A673 (cell line): Measurements from ENCODE around the gene KIDINS220. TPM values are rescaled to one million over a fixed set of nuclear protein-coding genes. Genes with fewer than 3 reads are reported as not detected.

Experiments
- BruUV-seq: library from RNA; stranded (reverse); fragments of 400-500 nt; replicated peaks from 2 replicates; lab custom pipeline; 2021; lab: Mats Ljungman, UMichigan
- CTCF ChIA-PET: fragments of 300-600 bp; sonication (Branson Sonifier 250); formaldehyde crosslinking; loops from one replicate; lab custom pipeline; 2022; ENCODE audit warnings: antibody characterized with exemption; lab: Charles Lee
- POLR2A ChIA-PET: fragments of 300-600 bp; sonication (Branson Sonifier 250); formaldehyde crosslinking; loops from one replicate; lab custom pipeline; 2022; ENCODE audit warnings: antibody characterized with exemption; ENCODE audit not compliant: low non-redundant PET; lab: Charles Lee
- DNase-seq: peaks from one replicate; pipeline ENCODE4 v3.0.0-alpha.2; 2015; ENCODE audit warnings: low spot score
- H3K27ac ChIP-seq: fragments of 200-600 bp; sonication (generic); 2 replicates; pipeline ENCODE4 v1.5.1; 2016; ENCODE audit warnings: mixed run types, low read depth, mild to moderate bottlenecking, mixed read lengths, antibody characterized with exemption, low read length; ENCODE audit not compliant: poor library complexity, severe bottlenecking
- H3K27me3 ChIP-seq: fragments of 200-600 bp; sonication (generic); replicated peaks from 2 replicates; pipeline ENCODE4 v1.6.1; 2017; ENCODE audit warnings: mixed run types, low read depth, mild to moderate bottlenecking, mixed read lengths, antibody characterized with exemption, low read length; ENCODE audit not compliant: insufficient read depth, poor library complexity
- H3K36me3 ChIP-seq: fragments of 200-600 bp; sonication (generic); 2 replicates; pipeline ENCODE4 v1.6.1; 2016; ENCODE audit warnings: mixed run types, mild to moderate bottlenecking, mixed read lengths, antibody characterized with exemption, low read length; ENCODE audit not compliant: insufficient read depth, poor library complexity, severe bottlenecking
- H3K4me1 ChIP-seq: fragments of 200-600 bp; sonication (generic); 2 replicates; pipeline ENCODE4 v1.6.1; 2017; ENCODE audit warnings: mixed run types, mild to moderate bottlenecking, mixed read lengths, antibody characterized with exemption, low read length; ENCODE audit not compliant: insufficient read depth, poor library complexity, severe bottlenecking
- H3K4me3 ChIP-seq: fragments of 200-600 bp; sonication (generic); 2 replicates; pipeline ENCODE4 v1.5.1; 2016; ENCODE audit warnings: low read depth, mixed run types, mild to moderate bottlenecking, mixed read lengths, low read length; ENCODE audit not compliant: poor library complexity, severe bottlenecking
- H3K9me3 ChIP-seq: fragments of 200-600 bp; sonication (generic); 2 replicates; pipeline ENCODE4 v1.6.1; 2016; ENCODE audit warnings: mixed run types, low read depth, mild to moderate bottlenecking, mixed read lengths, antibody characterized with exemption, low read length; ENCODE audit not compliant: poor library complexity, severe bottlenecking
- CTCF ChIP-seq: fragments of 300-800, 200-600 bp; sonication (generic); conservative IDR thresholded peaks from 2 replicates; pipeline ENCODE4 v1.5.1; 2017; ENCODE audit warnings: low read depth, mild to moderate bottlenecking, antibody characterized with exemption, low read length, moderate library complexity, mixed read lengths
- EZH2 ChIP-seq: fragments of 200-600 bp; sonication (generic); IDR thresholded peaks from 2 replicates; pipeline ENCODE4 v1.6.1; 2017; ENCODE audit warnings: borderline replicate concordance, low read depth, mild to moderate bottlenecking, mixed read lengths, antibody characterized with exemption, low read length; ENCODE audit not compliant: poor library complexity, severe bottlenecking
- intact Hi-C: fragments of 100-400 bp; cut with micrococcal nuclease; formaldehyde crosslinking; loops from one replicate; pipeline ENCODE4 v1.10.0; 2022; ENCODE audit not compliant: unreplicated experiment
- total RNA-seq: library from RNA; stranded (reverse); gene quantifications from 2 replicates; pipeline ENCODE4 v1.2.3, GENCODE V29; 2021

KIDINS220 gene
- total RNA-seq, 1 experiment from 2014 or later, result 46.4 TPM

- Histone ChIP-seq H3K36me3 (no peaks in the 10 kb centered on the region), H3K4me3 (no peak overlapping the region), H3K4me1 (peaks cover 9% of the 10 kb centered on the region), H3K27ac (no peak overlapping the region), H3K27me3 (no peaks in the 10 kb centered on the region), H3K9me3 (no peaks in the 10 kb centered on the region)
- BruUV-seq, result no TSS peak
- ChIA-PET POLR2A (no interaction called here), CTCF (no interaction called here)
- intact Hi-C loops, result no loop called here
- TF ChIP-seq CTCF (no peak), EZH2 (no peak)
- DNase-seq, result no peak
These were observed 3.2 kb upstream of the KIDINS220 start for GRCh38 chr2:8840475-8841091.

GRCh38 chr2:8839189-8839965 is 2.0 kb upstream of the KIDINS220 start:
- intact Hi-C loops, result no loop called here
- BruUV-seq, result no TSS peak
- Histone ChIP-seq H3K27ac (no peak overlapping the region), H3K9me3 (no peaks in the 10 kb centered on the region), H3K36me3 (no peaks in the 10 kb centered on the region), H3K4me1 (peaks cover 10% of the 10 kb centered on the region), H3K27me3 (no peaks in the 10 kb centered on the region), H3K4me3 (no peak overlapping the region)
- CTCF ChIA-PET, result interaction anchor here (0.6 kb wide), 1 partner anchor 11 kb away, joined by 9 read pairs; no protein-coding TSS in a partner anchor
- POLR2A ChIA-PET, result interaction anchor here (0.5 to 0.6 kb wide), 2 partner anchors 164 to 190 kb away, joined by 3 read pairs; partner anchors contain the start of gene MBOAT2
- DNase-seq, result no peak
- no peak for TF ChIP-seq CTCF
- no peak for TF ChIP-seq EZH2

- no peak for DNase-seq
- no TSS peak for BruUV-seq
- POLR2A ChIA-PET, result no interaction called here
- CTCF ChIA-PET, result no interaction called here
- Histone ChIP-seq H3K36me3 (no peaks in the 10 kb centered on the region), H3K27me3 (no peaks in the 10 kb centered on the region), H3K9me3 (no peaks in the 10 kb centered on the region), H3K27ac (no peak overlapping the region), H3K4me1 (peaks cover 10% of the 10 kb centered on the region), H3K4me3 (peak overlapping the region; percentile 98)
- no peak for TF ChIP-seq EZH2
- intact Hi-C loops, result no loop called here
These were observed 355 bp upstream of the KIDINS220 start for GRCh38 chr2:8837795-8838140.
